Measurements from ENCODE around the gene EIF2AK3. TPM values are rescaled to one million over a fixed set of nuclear protein-coding genes. Genes with fewer than 3 reads are reported as not detected.

The EIF2AK3 gene
- total RNA-seq, 1 experiment from 2014 or later, result 19.3 TPM

GRCh38 chr2:88601286-88601685 lies 26.0 kb downstream of the EIF2AK3 start:
- H2AFZ ChIP-seq (ENCODE audit: low read length), result no peak overlapping the region
- peaks cover 8% of the 10 kb centered on the region for H3K4me1 ChIP-seq (ENCODE audit: insufficient read depth, low read length)
- H3K27me3 ChIP-seq (ENCODE audit: insufficient read depth, low read length), result no peaks in the 10 kb centered on the region
- no peak overlapping the region for H3K14ac ChIP-seq (ENCODE audit: insufficient read depth, low read length)
- peak overlapping the region; percentile 64 for H2BK12ac ChIP-seq (ENCODE audit: insufficient read length, low read depth, low read length)
- H3K18ac ChIP-seq (ENCODE audit: insufficient read length, low read depth, low read length), result peak overlapping the region; percentile 24
- H3K9me3 ChIP-seq (ENCODE audit: control insufficient read depth, low read depth, low read length), result no peaks in the 10 kb centered on the region
- H2BK5ac ChIP-seq (ENCODE audit: insufficient read length, low read length), result no peak overlapping the region
- peak overlapping the region; percentile 92 for H3T11ph ChIP-seq (ENCODE audit: low read length)
- H4K91ac ChIP-seq (ENCODE audit: insufficient read length, low read depth, low read length), result no peak overlapping the region
- DNase-seq, result no peak
- H3K79me1 ChIP-seq (ENCODE audit: insufficient read depth, low read depth, low read length, poor library complexity, severe bottlenecking), result no peaks in the 10 kb centered on the region
- WGBS (ENCODE audit: extremely low coverage, insufficient read length, low lambda C conversion rate), result no CpG with 5 or more reads among the region's 2 CpGs
- H3K4me3 Mint-ChIP-seq, result 0 out of 5 replicates have a peak overlapping the region, but pooled peaks of 1 of the 2 experiments have one; percentile 22
- no peak overlapping the region for H2AK5ac ChIP-seq (ENCODE audit: insufficient read length, low read length)
- H3K4me2 ChIP-seq (ENCODE audit: insufficient read depth, insufficient read length, low read length), result no peak overlapping the region
- H3K4ac ChIP-seq (ENCODE audit: low read depth, low read length), result no peak overlapping the region
- H3K27me3 Mint-ChIP-seq (ENCODE audit: low read depth), result no peaks in the 10 kb centered on the region
- H3K9me3 Mint-ChIP-seq, result no peaks in the 10 kb centered on the region; a peak in 1 of 5 replicates
- no peaks in the 10 kb centered on the region for H4K20me1 ChIP-seq (ENCODE audit: control insufficient read depth, insufficient read depth, insufficient read length)
- no peak for TF ChIP-seq CTCF (conservative IDR thresholded peaks at IDR 0.05)
- peaks cover 51 to 62% of the 10 kb centered on the region in 2 experiments for H3K4me1 Mint-ChIP-seq
- no peak overlapping the region for H3K9ac ChIP-seq (ENCODE audit: extremely low read depth, insufficient read length, low read length)
- no peak overlapping the region for H3K23ac ChIP-seq (ENCODE audit: insufficient read length, low read depth, low read length)
- H3K23me2 ChIP-seq (ENCODE audit: insufficient read length, low read depth, low read length, poor library complexity, severe bottlenecking), result no peaks in the 10 kb centered on the region
- no peaks in the 10 kb centered on the region for H3K79me2 ChIP-seq (ENCODE audit: insufficient read depth, low read length)
- peak overlapping the region; percentile 52 to 96 (median 58) for H3K27ac Mint-ChIP-seq
- no peak overlapping the region for H3K27ac ChIP-seq (ENCODE audit: insufficient read length, low read depth, low read length)
- H3K36me3 Mint-ChIP-seq (ENCODE audit: insufficient read depth in 1 of 3, low read depth in 3 of 3), result no peaks in the 10 kb centered on the region
- H2BK15ac ChIP-seq (ENCODE audit: low read depth, low read length), result no peak overlapping the region
- H2BK120ac ChIP-seq (ENCODE audit: low read depth, low read length, poor library complexity, severe bottlenecking), result no peak overlapping the region
- no peak overlapping the region for H4K8ac ChIP-seq (replicated peaks; ENCODE audit: insufficient read length, low read depth, low read length)
- no peak overlapping the region for H3K56ac ChIP-seq (ENCODE audit: insufficient read length, low read depth, low read length)
- no peak overlapping the region for H4K5ac ChIP-seq (ENCODE audit: insufficient read length, low read depth, low read length)
- no peak overlapping the region for H2BK20ac ChIP-seq (ENCODE audit: low read depth, low read length, poor library complexity, severe bottlenecking)
